ENCODE data around the gene XCR1. TPM values are rescaled to one million over a fixed set of nuclear protein-coding genes. Genes with fewer than 3 reads are reported as not detected.

The XCR1 gene
- total RNA-seq (2022; extraction: Qiagen RNA extraction; ENCODE audit: low read depth), result not detected in 5 replicates

GRCh38 chr3:46027021-46027705, at the start of gene XCR1:
TSS of gene XCR1 (minus strand) at chr3:46027483. CDS start at chr3:46021947, 5,536 bp downstream.

GRCh38 chr3:45995236-45996192, 31.8 kb downstream of the XCR1 start, which contains the start of gene FYCO1:
TSS of gene FYCO1 (minus strand) at chr3:45995824. CDS start at chr3:45984910, 10,914 bp downstream.

Other genes starting within 250 kb of the XCR1 start
- gene SLC6A20, start 230.9 kb downstream of the XCR1 start, total RNA-seq (2022; extraction: Qiagen RNA extraction; ENCODE audit: low read depth), result 0.03 to 0.07 TPM (median 0.04 TPM) in 4 of 5 replicates, not detected in the other
- 12.2 to 17.1 TPM (median 15.1 TPM) in 5 replicates for gene LZTFL1, start 185.4 kb downstream of the XCR1 start, total RNA-seq (2022; extraction: Qiagen RNA extraction; ENCODE audit: low read depth)
- gene CCR9, start 140.9 kb downstream of the XCR1 start, total RNA-seq (2022; extraction: Qiagen RNA extraction; ENCODE audit: low read depth), result not detected in 5 replicates
- gene CXCR6, start 84.0 kb downstream of the XCR1 start, total RNA-seq (2022; extraction: Qiagen RNA extraction; ENCODE audit: low read depth), result not detected in 5 replicates
- 4.0 to 5.4 TPM (median 4.9 TPM) in 5 replicates for gene FYCO1, start 31.7 kb downstream of the XCR1 start, total RNA-seq (2022; extraction: Qiagen RNA extraction; ENCODE audit: low read depth)
- gene CCR1, start 180.8 kb upstream of the XCR1 start, total RNA-seq (2022; extraction: Qiagen RNA extraction; ENCODE audit: low read depth), result not detected in 5 replicates
- gene CCR3, start 215.0 kb upstream of the XCR1 start, total RNA-seq (2022; extraction: Qiagen RNA extraction; ENCODE audit: low read depth), result not detected in 5 replicates

Measured in A549 treated with GW870086 at 1 μM for 4 hours (cell line).